HG03097 (cell line): Measurements from ENCODE around the gene PSMG1.

Source experiments
- ATAC-seq: cut with Tn5 transposase; IDR thresholded peaks from one replicate; pipeline ENCODE4 v1.9.1; 2021; ENCODE audit not compliant: unreplicated experiment, low FRiP score

Gene PSMG1

GRCh38 chr21:39126486-39126806 lies 56.8 kb downstream of the PSMG1 start:
- no peak for ATAC-seq

- no peak for ATAC-seq
Observed at GRCh38 chr21:39125752-39126485, 57.3 kb downstream of the PSMG1 start.
